HAP-1 (cell line): Measurements from ENCODE around the gene LTK.

ENCODE experiments used
- DNase-seq, 2 experiments: peaks; one replicate each; pipeline ENCODE4 v3.0.0-alpha.2; 2016 to 2020; ENCODE audit warnings: low spot score in 2 of 2
- H3K27me3 ChIP-seq: fragments of 250-450 bp; sonication (Bioruptor Pico); 2 replicates; pipeline ENCODE4 v1.5.1; 2020; ENCODE audit warnings: low read depth, mild to moderate bottlenecking, moderate library complexity
- H3K36me3 ChIP-seq: fragments of 250-450 bp; sonication (Bioruptor Pico); replicated peaks from 2 replicates; pipeline ENCODE4 v1.5.1; 2020; ENCODE audit warnings: mild to moderate bottlenecking
- H3K4me1 ChIP-seq: fragments of 250-450 bp; sonication (Bioruptor Pico); 2 replicates; pipeline ENCODE4 v1.5.1; 2020; ENCODE audit warnings: mild to moderate bottlenecking
- H3K4me3 ChIP-seq: fragments of 250-450 bp; sonication (Bioruptor Pico); 2 replicates; pipeline ENCODE4 v1.5.1; 2020; ENCODE audit warnings: mild to moderate bottlenecking, moderate library complexity
- H3K9me3 ChIP-seq: fragments of 250-450 bp; sonication (Bioruptor Pico); 2 replicates; pipeline ENCODE4 v1.5.1; 2020; ENCODE audit warnings: mild to moderate bottlenecking, moderate library complexity
- in situ Hi-C: fragments of 300-500 bp; cut with MboI; formaldehyde crosslinking; loops from 3 replicates; pipeline ENCODE4 v1.14.3; 2020; ENCODE audit warnings: low sequenced_read_pairs, inconsistent platforms, mixed read lengths

LTK gene

DNA sequence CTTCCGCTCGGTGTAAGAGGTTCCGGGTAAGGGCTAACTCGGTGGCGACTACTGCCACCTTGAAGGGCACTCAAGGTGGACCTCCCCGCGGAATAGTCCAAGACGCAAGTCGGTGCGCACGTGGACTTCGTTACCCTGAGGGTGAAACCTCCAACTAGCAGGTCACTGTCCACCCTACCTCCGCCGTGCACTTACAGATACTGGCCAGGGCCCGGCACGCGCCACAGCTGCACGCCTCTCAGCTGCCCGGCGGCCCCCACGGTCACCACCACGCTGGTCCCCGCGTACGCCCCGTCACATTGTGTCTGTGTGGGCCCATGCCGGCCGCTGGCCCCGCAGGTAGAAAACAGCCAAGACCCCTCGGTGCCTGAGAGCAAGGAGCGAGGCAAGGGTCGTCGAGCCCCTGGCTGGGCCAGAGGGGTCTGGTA lies 1.1 kb downstream of the LTK start:
- Histone ChIP-seq H3K4me1 (peaks cover 11% of the 10 kb centered on the region), H3K27me3 (no peaks in the 10 kb centered on the region), H3K36me3 (peaks cover 3% of the 10 kb centered on the region; the same call in 1 of the 2 replicates), H3K9me3 (no peaks in the 10 kb centered on the region), H3K4me3 (no peak overlapping the region)
- DNase-seq, result no peak
- in situ Hi-C loops, result no loop called here

- no peak for DNase-seq
- in situ Hi-C loops, result no loop called here
- H3K27me3 ChIP-seq, result no peaks in the 10 kb centered on the region
- H3K4me3 ChIP-seq, result no peak overlapping the region
- H3K4me1 ChIP-seq, result peaks cover 11% of the 10 kb centered on the region
- H3K9me3 ChIP-seq, result no peaks in the 10 kb centered on the region
- peaks cover 3% of the 10 kb centered on the region; the same call in 1 of the 2 replicates for H3K36me3 ChIP-seq
These were observed 1.7 kb downstream of the LTK start for GRCh38 chr15:41511899-41512369.

GRCh38 chr15:41511331-41511898 lies 2.2 kb downstream of the LTK start:
- in situ Hi-C loops, result no loop called here
- no peak for DNase-seq
- no peaks in the 10 kb centered on the region for H3K9me3 ChIP-seq
- peaks cover 11% of the 10 kb centered on the region for H3K4me1 ChIP-seq
- no peaks in the 10 kb centered on the region for H3K27me3 ChIP-seq
- H3K36me3 ChIP-seq, result peaks cover 3% of the 10 kb centered on the region; the same call in 1 of the 2 replicates
- H3K4me3 ChIP-seq, result no peak overlapping the region

DNA sequence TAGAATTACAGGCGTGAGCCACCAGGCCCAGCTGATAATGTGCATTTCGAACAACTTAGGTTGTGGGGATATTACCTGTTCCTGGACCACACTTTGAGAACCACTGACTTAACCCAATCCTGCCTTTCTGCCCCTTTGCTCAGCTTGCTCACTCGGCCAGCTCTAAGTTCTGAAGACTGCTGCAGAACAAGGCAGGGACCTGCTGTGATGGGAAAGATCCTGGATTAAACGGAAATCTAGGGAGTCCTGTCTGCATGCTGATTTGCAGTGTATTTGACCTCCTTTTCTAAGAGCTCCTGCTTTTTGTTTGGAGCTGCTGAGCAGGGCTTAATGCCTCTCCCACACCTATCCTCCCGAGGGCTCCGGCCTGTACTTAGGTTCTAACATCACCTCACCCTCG lies 2.9 kb downstream of the LTK start:
- H3K9me3 ChIP-seq, result no peaks in the 10 kb centered on the region
- in situ Hi-C loops, result no loop called here
- no peak for DNase-seq
- H3K4me1 ChIP-seq, result peaks cover 11% of the 10 kb centered on the region
- no peak overlapping the region for H3K4me3 ChIP-seq
- H3K36me3 ChIP-seq, result peaks cover 3% of the 10 kb centered on the region; the same call in 1 of the 2 replicates
- no peaks in the 10 kb centered on the region for H3K27me3 ChIP-seq

DNA sequence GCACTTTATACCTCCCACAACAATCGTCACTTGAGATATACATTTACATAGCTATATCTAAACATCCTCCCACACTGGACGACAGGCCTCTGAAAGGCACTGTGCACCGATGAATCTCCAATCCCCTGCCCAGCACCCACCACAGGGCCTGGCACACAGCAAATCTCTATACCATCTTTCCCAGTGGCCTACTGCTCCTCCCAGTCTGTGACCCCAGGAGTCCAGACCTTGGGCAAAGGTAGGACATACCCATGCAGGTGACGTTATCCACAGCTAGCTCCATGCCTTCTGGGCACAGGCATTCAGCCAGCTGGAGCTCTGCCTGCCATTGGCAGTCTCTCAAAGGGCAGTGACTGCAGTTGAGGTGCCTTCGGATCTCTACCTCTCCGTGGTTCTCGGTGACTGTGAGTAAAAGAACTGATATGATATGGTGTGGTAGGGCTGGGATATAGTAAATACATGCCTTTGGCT lies 5.8 kb downstream of the LTK start:
- Histone ChIP-seq H3K36me3 (0 out of 2 replicates have a peak, but pooled peaks cover 3% of the 10 kb centered on the region), H3K27me3 (no peaks in the 10 kb centered on the region), H3K4me1 (no peaks in the 10 kb centered on the region), H3K9me3 (no peaks in the 10 kb centered on the region), H3K4me3 (no peak overlapping the region)
- no peak for DNase-seq
- in situ Hi-C loops, result no loop called here

DNA sequence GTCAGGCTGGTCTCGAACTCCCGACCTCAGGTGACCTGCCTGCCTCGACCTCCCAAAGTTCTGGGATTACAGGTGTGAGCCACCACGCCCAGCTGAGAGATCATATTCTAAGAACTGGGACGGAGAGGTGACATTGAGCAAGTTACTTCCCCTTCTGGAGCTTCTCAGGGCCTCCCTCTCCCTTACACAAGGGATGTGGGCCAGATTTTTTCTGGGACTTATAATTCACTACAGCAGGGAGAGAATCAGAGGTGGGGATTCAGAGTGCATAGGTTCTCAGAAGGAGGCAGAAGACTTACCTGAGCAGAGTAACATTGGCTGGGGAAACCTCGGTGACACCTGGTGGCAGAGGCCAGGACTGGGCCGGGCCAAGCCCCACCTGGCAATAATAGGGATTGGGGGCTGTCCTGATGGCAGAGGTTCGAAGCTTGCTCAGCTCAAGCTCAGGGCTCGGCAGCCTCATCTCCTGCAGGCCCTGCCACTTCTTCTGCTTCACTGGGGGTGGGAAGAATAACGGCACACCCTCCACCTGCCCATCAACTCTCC lies 6.8 kb downstream of the LTK start:
- Histone ChIP-seq H3K36me3 (0 out of 2 replicates have a peak, but pooled peaks cover 5% of the 10 kb centered on the region), H3K27me3 (no peaks in the 10 kb centered on the region), H3K9me3 (no peaks in the 10 kb centered on the region), H3K4me3 (no peak overlapping the region), H3K4me1 (no peaks in the 10 kb centered on the region)
- no peak for DNase-seq
- in situ Hi-C loops, result no loop called here

DNA sequence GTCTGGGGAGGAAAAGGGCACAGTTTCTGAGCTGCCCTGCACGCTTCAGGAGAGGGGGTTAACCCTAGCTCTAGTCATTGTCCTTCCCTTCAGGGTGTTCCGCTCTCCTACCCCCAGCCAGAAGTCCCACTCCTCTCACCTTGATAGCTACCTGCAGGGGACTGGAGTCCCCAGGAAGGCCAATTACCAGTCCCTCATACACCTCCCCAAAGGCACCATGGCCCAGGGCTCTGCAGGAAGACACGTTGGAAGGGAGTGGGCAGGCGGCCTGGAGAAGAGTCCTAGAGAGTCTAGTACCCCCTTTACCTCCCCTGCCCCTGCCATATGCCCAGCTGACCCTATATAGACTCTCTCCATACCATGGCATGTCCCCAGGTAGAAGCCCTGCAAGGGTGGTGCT lies 7.9 kb downstream of the LTK start:
- Histone ChIP-seq H3K27me3 (no peaks in the 10 kb centered on the region), H3K4me1 (no peaks in the 10 kb centered on the region)

DNA sequence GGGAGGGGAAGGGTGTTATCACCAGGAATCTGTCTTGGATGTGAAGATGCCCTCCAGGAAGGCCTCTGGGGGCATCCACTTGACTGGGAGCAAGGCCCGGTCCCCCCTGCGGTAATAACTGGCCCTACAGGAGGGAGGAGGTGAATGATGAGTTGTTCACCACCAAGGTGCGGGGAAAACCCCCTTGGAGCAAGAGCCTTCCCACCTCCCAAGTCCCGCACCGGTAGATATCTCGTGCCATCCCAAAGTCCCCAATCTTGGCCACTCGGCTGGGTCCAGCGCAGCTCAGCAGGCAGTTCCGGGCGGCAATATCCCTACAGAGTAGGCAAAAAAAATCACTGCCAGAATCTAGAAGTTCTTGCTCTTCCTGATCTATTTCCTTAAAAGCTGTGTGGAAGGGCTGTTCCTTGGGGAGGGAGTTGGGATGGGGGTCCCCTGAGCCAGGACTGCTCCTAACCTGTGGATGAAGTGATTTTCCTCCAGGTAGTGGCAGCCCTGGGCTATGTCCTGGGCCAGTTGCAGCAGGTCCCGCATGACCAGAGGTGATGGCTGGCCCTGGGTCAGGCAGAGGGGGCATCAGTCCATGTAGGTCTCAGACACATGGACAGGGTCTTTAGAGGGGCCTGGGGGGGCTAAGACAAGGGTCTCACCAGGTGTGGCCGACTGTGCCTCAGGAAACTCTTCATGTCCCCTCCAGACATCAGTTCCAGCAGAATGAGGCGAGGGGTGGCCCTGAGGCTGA lies 8.7 kb downstream of the LTK start:
- no peak overlapping the region for H3K4me3 ChIP-seq
- H3K27me3 ChIP-seq, result no peaks in the 10 kb centered on the region
- no peaks in the 10 kb centered on the region for H3K9me3 ChIP-seq
- H3K36me3 ChIP-seq, result 0 out of 2 replicates have a peak, but pooled peaks cover 5% of the 10 kb centered on the region
- DNase-seq, result no peak
- no peaks in the 10 kb centered on the region for H3K4me1 ChIP-seq
- in situ Hi-C loops, result no loop called here

More for the DNA sequence above, 7.9 kb downstream of the LTK start:
- H3K36me3 ChIP-seq, result 0 out of 2 replicates have a peak, but pooled peaks cover 5% of the 10 kb centered on the region
- in situ Hi-C loops, result no loop called here
- DNase-seq, result no peak
- H3K9me3 ChIP-seq, result no peaks in the 10 kb centered on the region
- H3K4me3 ChIP-seq, result no peak overlapping the region

DNA sequence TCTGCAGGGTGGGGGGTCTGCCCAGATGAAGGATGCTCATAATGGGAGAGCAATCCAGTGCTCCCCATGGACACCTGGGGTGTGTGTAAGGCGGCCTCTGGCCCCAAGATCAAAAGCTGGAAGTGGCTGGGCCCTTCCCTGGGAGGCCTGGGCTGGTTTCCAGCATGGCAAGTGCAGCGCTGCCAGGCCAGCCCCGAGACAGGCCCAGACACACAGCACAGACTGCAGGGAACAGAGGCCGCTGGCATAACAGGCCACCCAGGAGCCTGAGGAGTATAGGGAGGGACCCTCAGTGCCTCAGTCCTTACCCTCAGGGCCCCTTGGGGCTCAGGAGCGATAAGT lies 10.0 kb downstream of the LTK start:
- no peak overlapping the region for H3K4me3 ChIP-seq
- no peaks in the 10 kb centered on the region for H3K4me1 ChIP-seq
- DNase-seq, result no peak
- H3K36me3 ChIP-seq, result 0 out of 2 replicates have a peak, but pooled peaks cover 5% of the 10 kb centered on the region
- no peaks in the 10 kb centered on the region for H3K9me3 ChIP-seq
- in situ Hi-C loops, result no loop called here
- no peaks in the 10 kb centered on the region for H3K27me3 ChIP-seq

- H3K4me3 ChIP-seq, result no peak overlapping the region
- 0 out of 2 replicates have a peak, but pooled peaks cover 5% of the 10 kb centered on the region for H3K36me3 ChIP-seq
- H3K9me3 ChIP-seq, result no peaks in the 10 kb centered on the region
- H3K4me1 ChIP-seq, result no peaks in the 10 kb centered on the region
- in situ Hi-C loops, result no loop called here
- no peak for DNase-seq
- H3K27me3 ChIP-seq, result no peaks in the 10 kb centered on the region
These were observed 10.6 kb downstream of the LTK start for GRCh38 chr15:41502795-41503668.

- Histone ChIP-seq H3K36me3 (0 out of 2 replicates have a peak, but pooled peaks cover 5% of the 10 kb centered on the region), H3K27me3 (no peaks in the 10 kb centered on the region), H3K4me1 (no peaks in the 10 kb centered on the region), H3K4me3 (no peak overlapping the region), H3K9me3 (no peaks in the 10 kb centered on the region)
- in situ Hi-C loops, result no loop called here
- no peak for DNase-seq
These were observed 11.5 kb downstream of the LTK start for GRCh38 chr15:41501931-41502794.

- H3K27me3 ChIP-seq, result no peaks in the 10 kb centered on the region
- in situ Hi-C loops, result no loop called here
- no peaks in the 10 kb centered on the region for H3K4me1 ChIP-seq
- H3K36me3 ChIP-seq, result 0 out of 2 replicates have a peak, but pooled peaks cover 5% of the 10 kb centered on the region
- no peak overlapping the region for H3K4me3 ChIP-seq
- DNase-seq, result no peak
- H3K9me3 ChIP-seq, result no peaks in the 10 kb centered on the region
These were observed 12.3 kb downstream of the LTK start for GRCh38 chr15:41501191-41501917.
